Vagina (tissue), 2 donors: ENCODE data around the gene IRF9.

Experiments used
- POLR2A ChIP-seq, 2 donors: fragments of 450-650 bp; IDR thresholded peaks; one replicate each; pipeline ENCODE4 v1.6.1; 2017; ENCODE audit warnings: antibody characterized with exemption in 2 of 2, mild to moderate bottlenecking in 2 of 2, moderate library complexity in 2 of 2
- TF ChIP-seq, protein P1 (sequence below), 3 experiments: fragments of 450-650 bp in 2 of 3; fragments of 200-600 bp in 1 of 3; sonication (generic) in 1 of 3; IDR thresholded peaks; one replicate each; pipeline ENCODE4 v1.5.1; 2017 to 2019; ENCODE audit warnings: antibody characterized with exemption in 3 of 3, mild to moderate bottlenecking in 2 of 3, moderate library complexity in 2 of 3

DNA sequence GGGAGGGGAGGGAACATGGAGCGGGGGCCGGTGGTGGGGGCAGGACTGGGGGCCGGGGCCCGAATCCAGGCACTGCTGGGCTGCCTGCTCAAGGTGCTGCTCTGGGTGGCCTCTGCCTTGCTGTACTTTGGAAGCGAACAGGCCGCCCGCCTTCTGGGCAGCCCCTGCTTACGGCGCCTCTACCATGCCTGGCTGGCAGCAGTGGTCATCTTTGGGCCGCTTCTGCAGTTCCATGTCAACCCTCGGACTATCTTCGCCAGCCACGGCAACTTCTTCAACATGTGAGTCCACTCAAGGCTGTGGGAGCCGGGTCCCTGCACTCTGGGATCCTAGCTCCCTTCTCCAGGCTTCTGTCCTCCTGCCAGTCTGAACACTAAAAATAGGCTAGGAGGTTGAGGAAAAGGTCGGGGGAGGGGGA lies 29.5 kb upstream of the IRF9 start:
- TF ChIP-seq, protein P1, sequence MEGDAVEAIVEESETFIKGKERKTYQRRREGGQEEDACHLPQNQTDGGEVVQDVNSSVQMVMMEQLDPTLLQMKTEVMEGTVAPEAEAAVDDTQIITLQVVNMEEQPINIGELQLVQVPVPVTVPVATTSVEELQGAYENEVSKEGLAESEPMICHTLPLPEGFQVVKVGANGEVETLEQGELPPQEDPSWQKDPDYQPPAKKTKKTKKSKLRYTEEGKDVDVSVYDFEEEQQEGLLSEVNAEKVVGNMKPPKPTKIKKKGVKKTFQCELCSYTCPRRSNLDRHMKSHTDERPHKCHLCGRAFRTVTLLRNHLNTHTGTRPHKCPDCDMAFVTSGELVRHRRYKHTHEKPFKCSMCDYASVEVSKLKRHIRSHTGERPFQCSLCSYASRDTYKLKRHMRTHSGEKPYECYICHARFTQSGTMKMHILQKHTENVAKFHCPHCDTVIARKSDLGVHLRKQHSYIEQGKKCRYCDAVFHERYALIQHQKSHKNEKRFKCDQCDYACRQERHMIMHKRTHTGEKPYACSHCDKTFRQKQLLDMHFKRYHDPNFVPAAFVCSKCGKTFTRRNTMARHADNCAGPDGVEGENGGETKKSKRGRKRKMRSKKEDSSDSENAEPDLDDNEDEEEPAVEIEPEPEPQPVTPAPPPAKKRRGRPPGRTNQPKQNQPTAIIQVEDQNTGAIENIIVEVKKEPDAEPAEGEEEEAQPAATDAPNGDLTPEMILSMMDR (IDR thresholded peaks at IDR 0.05) = no peak
- no peak for TF ChIP-seq POLR2A (IDR thresholded peaks at IDR 0.05)
